ENCODE data around the gene MLLT6.
"Not testable (repeated sequence)": the region's sequence is repeated elsewhere in the genome, so short reads cannot be mapped to it uniquely, and the experiment has no call there.

Gene MLLT6

GRCh38 chr17:38709104-38709820 lies 4.2 kb downstream of the MLLT6 start:
- no peak for DNase-seq

- DNase-seq, result no peak
These were observed 5.0 kb downstream of the MLLT6 start for GRCh38 chr17:38709864-38710603.

- no peak for DNase-seq
These were observed 5.5 kb downstream of the MLLT6 start for GRCh38 chr17:38710604-38710962.

- DNase-seq, result no peak
These were observed 5.9 kb downstream of the MLLT6 start for GRCh38 chr17:38710985-38711384.

GRCh38 chr17:38711792-38712571 lies 6.9 kb downstream of the MLLT6 start:
- no peak for DNase-seq

GRCh38 chr17:38712593-38712992 lies 7.5 kb downstream of the MLLT6 start:
- no peak for DNase-seq

- DNase-seq, result no peak
These were observed 8.5 kb downstream of the MLLT6 start for GRCh38 chr17:38713456-38714075.

GRCh38 chr17:38715216-38715943 lies 10.3 kb downstream of the MLLT6 start:
- DNase-seq, result no peak

GRCh38 chr17:38716368-38717005 lies 11.4 kb downstream of the MLLT6 start:
- DNase-seq, result no peak

- no peak for DNase-seq
These were observed 12.2 kb downstream of the MLLT6 start for GRCh38 chr17:38717139-38717745.

GRCh38 chr17:38719289-38719942 lies 14.3 kb downstream of the MLLT6 start:
- DNase-seq, result no peak

GRCh38 chr17:38719943-38720641 lies 15.0 kb downstream of the MLLT6 start:
- DNase-seq, result no peak

- DNase-seq, result no peak
These were observed 15.9 kb downstream of the MLLT6 start for GRCh38 chr17:38720941-38721340.

- DNase-seq, result no peak
These were observed 16.7 kb downstream of the MLLT6 start for GRCh38 chr17:38721802-38722201.

- DNase-seq, result no peak
These were observed 19.4 kb downstream of the MLLT6 start for GRCh38 chr17:38724337-38724988.

- no peak for DNase-seq
These were observed 20.0 kb downstream of the MLLT6 start for GRCh38 chr17:38725066-38725465.

- not testable (repeated sequence) for DNase-seq
These were observed 21.1 kb downstream of the MLLT6 start for GRCh38 chr17:38726145-38726544.

- no peak for DNase-seq
These were observed 22.7 kb downstream of the MLLT6 start for GRCh38 chr17:38727736-38728135.

- no peak for DNase-seq
These were observed 23.3 kb downstream of the MLLT6 start for GRCh38 chr17:38728290-38728831.
